AG10803 (cell line): ENCODE results near the gene COX7B2.

Source experiments
- DNase-seq: peaks from one replicate; pipeline ENCODE4 v3.0.0; 2010; ENCODE audit warnings: low read depth
- H3K4me3 ChIP-seq: 2 replicates; pipeline ENCODE4 v1.5.1; 2011; ENCODE audit warnings: mild to moderate bottlenecking, low read length, control low read depth
- TF ChIP-seq, protein P1 (sequence below): conservative IDR thresholded peaks from 2 replicates; pipeline ENCODE4 v1.5.1; 2011; ENCODE audit warnings: mild to moderate bottlenecking, low read length, control low read depth, inconsistent platforms

COX7B2 gene

DNA sequence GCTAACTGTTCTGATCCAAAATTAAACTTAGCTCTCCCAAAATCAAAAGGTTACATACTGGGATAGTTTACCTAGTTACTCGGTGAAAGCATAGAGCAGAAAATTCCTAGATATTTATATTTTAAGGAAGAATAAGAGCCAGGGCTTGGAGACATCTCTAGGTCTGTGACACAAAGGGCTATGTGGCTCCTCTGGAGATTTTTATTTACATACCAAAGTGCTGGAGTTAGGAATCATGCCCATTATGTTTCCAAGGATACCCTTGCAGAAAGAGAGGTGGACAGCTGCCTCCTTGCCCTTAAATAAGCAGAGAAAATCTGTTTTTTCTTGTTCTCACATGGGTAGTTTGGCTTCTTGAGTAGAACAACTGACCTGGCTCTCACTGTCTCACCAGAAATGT, 9.0 kb downstream of the COX7B2 start:
- no peak overlapping the region for H3K4me3 ChIP-seq
- TF ChIP-seq, protein P1, sequence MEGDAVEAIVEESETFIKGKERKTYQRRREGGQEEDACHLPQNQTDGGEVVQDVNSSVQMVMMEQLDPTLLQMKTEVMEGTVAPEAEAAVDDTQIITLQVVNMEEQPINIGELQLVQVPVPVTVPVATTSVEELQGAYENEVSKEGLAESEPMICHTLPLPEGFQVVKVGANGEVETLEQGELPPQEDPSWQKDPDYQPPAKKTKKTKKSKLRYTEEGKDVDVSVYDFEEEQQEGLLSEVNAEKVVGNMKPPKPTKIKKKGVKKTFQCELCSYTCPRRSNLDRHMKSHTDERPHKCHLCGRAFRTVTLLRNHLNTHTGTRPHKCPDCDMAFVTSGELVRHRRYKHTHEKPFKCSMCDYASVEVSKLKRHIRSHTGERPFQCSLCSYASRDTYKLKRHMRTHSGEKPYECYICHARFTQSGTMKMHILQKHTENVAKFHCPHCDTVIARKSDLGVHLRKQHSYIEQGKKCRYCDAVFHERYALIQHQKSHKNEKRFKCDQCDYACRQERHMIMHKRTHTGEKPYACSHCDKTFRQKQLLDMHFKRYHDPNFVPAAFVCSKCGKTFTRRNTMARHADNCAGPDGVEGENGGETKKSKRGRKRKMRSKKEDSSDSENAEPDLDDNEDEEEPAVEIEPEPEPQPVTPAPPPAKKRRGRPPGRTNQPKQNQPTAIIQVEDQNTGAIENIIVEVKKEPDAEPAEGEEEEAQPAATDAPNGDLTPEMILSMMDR: no peak
- DNase-seq: no peak

DNA sequence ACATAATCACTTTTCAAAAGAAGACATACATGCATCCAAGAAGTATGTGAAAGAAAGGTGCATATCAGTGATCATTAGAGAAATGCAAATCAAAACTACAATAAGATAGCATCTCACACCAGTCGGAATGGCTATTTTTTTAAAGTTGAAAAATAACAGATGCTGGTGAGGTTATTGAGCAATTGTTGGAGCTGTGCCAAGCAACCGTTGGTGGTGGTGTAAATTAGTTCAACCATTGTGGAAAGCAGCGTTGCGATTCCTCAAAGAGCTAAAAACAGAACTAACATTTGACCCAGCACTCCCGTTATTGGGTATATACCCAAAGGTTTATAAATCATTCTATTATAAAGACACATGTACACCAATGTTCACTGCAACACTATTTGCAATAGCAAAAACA, 14.2 kb downstream of the COX7B2 start:
- TF ChIP-seq, protein P1: no peak
- no peak for DNase-seq
- H3K4me3 ChIP-seq: no peak overlapping the region

DNA sequence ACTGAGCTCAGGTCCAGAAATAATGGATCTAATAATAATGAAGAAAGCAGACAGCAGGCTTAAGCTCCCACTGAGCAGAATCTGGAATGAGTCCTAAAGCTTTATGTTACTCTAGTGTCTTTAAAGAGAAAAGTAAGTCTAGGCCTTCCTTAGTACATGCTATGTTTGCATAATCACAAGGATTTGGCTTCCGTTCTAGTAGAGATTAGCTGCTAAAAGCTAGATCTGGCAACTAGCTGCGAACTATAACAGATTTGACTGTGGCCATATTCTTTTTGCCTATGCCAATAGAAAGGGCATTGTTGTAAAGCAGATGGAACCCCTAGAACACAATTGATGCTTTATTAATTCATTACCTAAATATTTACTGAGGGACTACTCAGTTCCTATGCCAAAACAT, 19.0 kb downstream of the COX7B2 start:
- TF ChIP-seq, protein P1: no peak
- DNase-seq: no peak
- H3K4me3 ChIP-seq: no peak overlapping the region

DNA sequence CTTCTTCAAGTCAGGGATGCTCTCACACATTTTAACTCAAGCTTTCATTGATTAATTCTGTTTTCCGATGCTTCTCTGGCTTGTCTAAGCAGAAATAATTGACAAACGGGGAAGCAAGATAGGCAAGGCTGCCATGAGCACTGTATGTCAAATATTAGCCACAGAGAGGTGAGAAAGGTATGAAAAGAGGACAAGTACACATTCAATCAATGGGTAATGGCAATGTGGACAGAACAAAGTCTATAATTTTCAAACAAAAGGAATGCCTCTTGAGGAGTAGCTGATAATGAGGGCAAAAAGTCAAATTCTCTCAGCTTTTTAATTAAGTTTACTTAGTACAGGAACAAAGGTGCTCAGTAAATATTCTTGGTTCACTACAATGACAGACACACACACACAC, 19.6 kb downstream of the COX7B2 start:
- TF ChIP-seq, protein P1: no peak
- no peak for DNase-seq
- H3K4me3 ChIP-seq: no peak overlapping the region

DNA sequence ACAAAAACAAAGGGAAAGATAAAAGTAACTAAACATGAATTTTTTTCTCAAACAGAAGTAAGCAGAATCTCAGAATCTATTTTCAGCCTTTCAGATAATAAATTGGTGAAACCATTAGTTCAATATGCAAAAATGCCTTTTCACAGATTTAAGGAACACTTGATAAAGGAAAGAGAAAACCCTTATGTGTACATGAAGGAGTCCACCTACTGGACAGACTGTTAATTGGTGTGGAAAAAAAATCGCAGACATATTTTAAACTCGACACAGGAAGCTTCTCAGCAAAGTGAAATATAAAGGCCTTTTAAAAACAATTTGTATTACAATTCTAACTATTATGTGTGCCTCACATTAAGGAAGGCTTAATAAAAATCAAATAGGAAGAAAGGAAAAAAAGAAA, 22.3 kb downstream of the COX7B2 start:
- no peak for DNase-seq
- H3K4me3 ChIP-seq: no peak overlapping the region
- TF ChIP-seq, protein P1: no peak

DNA sequence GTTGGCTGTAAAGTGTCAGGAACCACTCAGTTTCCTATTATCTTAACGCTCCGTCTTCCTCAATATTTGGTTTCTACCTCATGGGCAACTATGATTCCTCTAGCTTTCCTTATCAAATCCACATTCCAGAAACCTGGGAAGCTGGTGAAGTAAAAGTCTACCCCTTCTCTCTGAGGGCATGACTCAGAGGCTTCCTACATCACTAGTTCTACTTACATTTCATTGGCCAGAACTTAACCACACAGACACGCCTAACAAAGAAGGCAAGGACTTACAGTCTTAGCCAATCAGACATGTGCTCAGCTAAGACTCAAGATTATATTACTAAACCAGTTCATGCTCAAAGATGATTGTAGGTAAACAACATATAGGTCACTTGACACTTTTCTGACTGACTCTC, 30.4 kb downstream of the COX7B2 start:
- DNase-seq: no peak
- TF ChIP-seq, protein P1: no peak
- no peak overlapping the region for H3K4me3 ChIP-seq

DNA sequence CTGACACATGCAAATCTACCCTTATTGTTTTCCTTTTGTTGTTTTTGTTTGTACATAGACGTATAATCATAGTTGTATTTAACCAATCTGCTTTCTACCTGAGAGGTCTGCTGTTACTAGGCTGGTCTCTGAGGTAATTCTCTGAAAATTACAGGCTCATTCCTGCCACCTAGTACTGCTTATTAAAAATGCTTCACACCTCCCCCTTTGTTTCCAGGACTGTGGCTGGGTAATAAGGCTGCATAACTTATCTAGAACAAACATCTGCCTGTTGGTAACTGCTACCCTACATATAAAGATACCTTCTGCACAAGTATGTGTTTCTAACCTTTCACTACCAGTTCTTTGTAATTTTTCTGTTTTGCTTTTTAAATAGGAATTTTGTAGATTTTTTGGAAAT, 34.2 kb downstream of the COX7B2 start:
- DNase-seq: no peak
- TF ChIP-seq, protein P1: no peak

More for the DNA sequence above, 34.2 kb downstream of the COX7B2 start:
- H3K4me3 ChIP-seq: no peak overlapping the region
